MM.1S (cell line): ENCODE results near the gene CC2D2A.

Source experiments
- DNase-seq: peaks from one replicate; pipeline ENCODE4 v3.0.0-alpha.2; 2015
- H2AFZ ChIP-seq: fragments of 300-600 bp; sonication (generic); 2 replicates; pipeline ENCODE4 v1.6.0; 2016; ENCODE audit warnings: antibody characterized with exemption, low read length
- H3F3A ChIP-seq: fragments of 300-600 bp; sonication (generic); 2 replicates; pipeline ENCODE4 v1.6.1; 2016; ENCODE audit warnings: mild to moderate bottlenecking, antibody characterized with exemption, low read length, moderate library complexity, mixed read lengths; ENCODE audit not compliant: insufficient read depth
- H3K27ac ChIP-seq: fragments of 300-600 bp; sonication (generic); 2 replicates; pipeline ENCODE4 v1.5.1; 2016; ENCODE audit warnings: mild to moderate bottlenecking, low read length
- H3K27me3 ChIP-seq: fragments of 300-600 bp; sonication (generic); replicated peaks from 2 replicates; pipeline ENCODE4 v1.6.0; 2016; ENCODE audit warnings: low read length; ENCODE audit not compliant: insufficient read depth
- H3K36me3 ChIP-seq: fragments of 300-600 bp; sonication (generic); replicated peaks from 2 replicates; pipeline ENCODE4 v1.6.1; 2016; ENCODE audit warnings: mild to moderate bottlenecking, low read length, mixed read lengths; ENCODE audit not compliant: insufficient read depth
- H3K4me1 ChIP-seq: fragments of 300-600 bp; sonication (generic); 2 replicates; pipeline ENCODE4 v1.6.1; 2016; ENCODE audit warnings: low read length, mixed read lengths
- H3K4me2 ChIP-seq: fragments of 300-600 bp; sonication (generic); 2 replicates; pipeline ENCODE4 v1.6.0; 2016; ENCODE audit warnings: low read depth, low read length
- H3K4me3 ChIP-seq: fragments of 300-600 bp; sonication (generic); 2 replicates; pipeline ENCODE4 v1.5.1; 2016; ENCODE audit warnings: low read length, mixed read lengths
- H3K79me2 ChIP-seq: fragments of 300-600 bp; sonication (generic); 2 replicates; pipeline ENCODE4 v1.6.1; 2016; ENCODE audit warnings: mixed run types, low read length, mixed read lengths
- H3K9ac ChIP-seq: fragments of 300-600 bp; sonication (generic); 2 replicates; pipeline ENCODE4 v1.6.1; 2016; ENCODE audit warnings: low read length, mixed read lengths
- H3K9me2 ChIP-seq: fragments of 300-600 bp; sonication (generic); replicated peaks from 2 replicates; pipeline ENCODE4 v1.6.1; 2016; ENCODE audit warnings: mild to moderate bottlenecking, low read length, mixed read lengths; ENCODE audit not compliant: insufficient read depth
- H3K9me3 ChIP-seq: fragments of 300-600 bp; sonication (generic); replicated peaks from 2 replicates; pipeline ENCODE4 v1.6.1; 2016; ENCODE audit warnings: mild to moderate bottlenecking, low read length, mixed read lengths; ENCODE audit not compliant: insufficient read depth
- H4K20me1 ChIP-seq: fragments of 300-600 bp; sonication (generic); 2 replicates; pipeline ENCODE4 v1.6.1; 2016; ENCODE audit warnings: mild to moderate bottlenecking, low read length, moderate library complexity, mixed read lengths; ENCODE audit not compliant: insufficient read depth
- EZH2 ChIP-seq: fragments of 300-600 bp; sonication (generic); optimal IDR thresholded peaks from 2 replicates; pipeline ENCODE3; 2017; ENCODE audit warnings: low read depth, mild to moderate bottlenecking, antibody characterized with exemption, low read length, mixed read lengths
- EZH2phosphoT487 ChIP-seq: fragments of 300-600 bp; sonication (generic); IDR thresholded peaks from 2 replicates; pipeline ENCODE4 v1.6.1; 2018; ENCODE audit warnings: antibody characterized with exemption, low read length
- TF ChIP-seq, protein P1 (sequence below): fragments of 300-600 bp; sonication (generic); IDR thresholded peaks from 2 replicates; pipeline ENCODE4 v1.5.1; 2016; ENCODE audit warnings: antibody characterized with exemption, low read length, mixed read lengths

CC2D2A gene

DNA sequence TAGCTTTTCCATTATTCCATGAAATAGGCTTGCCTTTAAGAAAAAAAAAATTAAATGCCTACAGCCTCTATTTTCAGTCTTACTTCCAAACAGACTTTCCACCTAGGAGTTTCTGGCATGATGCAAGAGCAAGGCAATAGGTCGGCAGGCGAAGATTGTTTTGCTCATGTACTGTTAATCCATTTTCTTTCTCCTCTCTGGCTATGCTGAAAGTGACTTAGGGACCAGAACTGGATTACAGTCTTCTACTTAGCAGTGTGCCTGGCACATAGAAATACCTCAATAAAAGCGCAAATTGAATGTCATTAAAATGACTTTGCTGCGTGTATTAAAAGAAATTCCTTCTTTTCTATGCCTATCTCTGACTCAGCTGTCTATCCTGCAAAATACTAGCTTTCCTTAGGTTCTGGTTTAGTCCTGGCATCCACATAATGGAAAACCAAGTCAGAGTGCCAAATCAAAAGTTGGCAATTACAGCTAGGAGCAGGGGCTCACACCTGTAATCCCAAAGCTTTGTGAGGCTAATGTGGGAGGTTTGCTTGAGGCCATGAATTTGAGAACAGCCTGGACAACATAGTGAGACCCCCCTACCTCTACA is 51.9 kb downstream of the CC2D2A start:
- no peak overlapping the region for H2AFZ ChIP-seq
- H3K4me3 ChIP-seq, result no peak overlapping the region
- no peak overlapping the region for H3K27ac ChIP-seq
- no peaks in the 10 kb centered on the region for H3F3A ChIP-seq
- no peak for TF ChIP-seq EZH2
- no peak for TF ChIP-seq EZH2phosphoT487
- TF ChIP-seq, protein P1, sequence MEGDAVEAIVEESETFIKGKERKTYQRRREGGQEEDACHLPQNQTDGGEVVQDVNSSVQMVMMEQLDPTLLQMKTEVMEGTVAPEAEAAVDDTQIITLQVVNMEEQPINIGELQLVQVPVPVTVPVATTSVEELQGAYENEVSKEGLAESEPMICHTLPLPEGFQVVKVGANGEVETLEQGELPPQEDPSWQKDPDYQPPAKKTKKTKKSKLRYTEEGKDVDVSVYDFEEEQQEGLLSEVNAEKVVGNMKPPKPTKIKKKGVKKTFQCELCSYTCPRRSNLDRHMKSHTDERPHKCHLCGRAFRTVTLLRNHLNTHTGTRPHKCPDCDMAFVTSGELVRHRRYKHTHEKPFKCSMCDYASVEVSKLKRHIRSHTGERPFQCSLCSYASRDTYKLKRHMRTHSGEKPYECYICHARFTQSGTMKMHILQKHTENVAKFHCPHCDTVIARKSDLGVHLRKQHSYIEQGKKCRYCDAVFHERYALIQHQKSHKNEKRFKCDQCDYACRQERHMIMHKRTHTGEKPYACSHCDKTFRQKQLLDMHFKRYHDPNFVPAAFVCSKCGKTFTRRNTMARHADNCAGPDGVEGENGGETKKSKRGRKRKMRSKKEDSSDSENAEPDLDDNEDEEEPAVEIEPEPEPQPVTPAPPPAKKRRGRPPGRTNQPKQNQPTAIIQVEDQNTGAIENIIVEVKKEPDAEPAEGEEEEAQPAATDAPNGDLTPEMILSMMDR, result no peak
- no peak overlapping the region for H3K4me2 ChIP-seq
- no peaks in the 10 kb centered on the region for H3K27me3 ChIP-seq
- no peak for DNase-seq
- H3K4me1 ChIP-seq, result no peaks in the 10 kb centered on the region
- H4K20me1 ChIP-seq, result no peaks in the 10 kb centered on the region
- H3K9ac ChIP-seq, result no peak overlapping the region
- no peaks in the 10 kb centered on the region for H3K9me2 ChIP-seq
- no peaks in the 10 kb centered on the region for H3K36me3 ChIP-seq
- H3K79me2 ChIP-seq, result no peaks in the 10 kb centered on the region
- no peaks in the 10 kb centered on the region for H3K9me3 ChIP-seq

DNA sequence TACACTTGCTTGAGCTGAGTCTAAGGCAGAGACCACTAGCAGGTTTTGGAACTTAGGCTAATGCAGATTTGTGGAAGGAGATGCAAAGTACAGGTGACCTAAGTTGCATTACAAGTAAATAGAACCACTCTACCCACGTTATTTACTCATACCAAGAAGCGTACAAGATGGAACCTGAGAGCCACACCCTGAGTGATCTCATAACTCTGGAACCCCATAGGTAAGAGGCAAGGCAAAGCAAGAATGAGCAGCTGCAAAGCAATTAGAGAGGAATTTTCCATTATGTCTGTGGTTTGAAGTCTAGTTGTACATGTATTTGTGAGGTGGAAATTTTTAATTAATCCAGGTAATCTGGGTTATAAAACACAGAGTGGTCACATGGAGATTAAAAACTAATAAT is 55.4 kb downstream of the CC2D2A start:
- H3K9me3 ChIP-seq, result no peaks in the 10 kb centered on the region

DNA sequence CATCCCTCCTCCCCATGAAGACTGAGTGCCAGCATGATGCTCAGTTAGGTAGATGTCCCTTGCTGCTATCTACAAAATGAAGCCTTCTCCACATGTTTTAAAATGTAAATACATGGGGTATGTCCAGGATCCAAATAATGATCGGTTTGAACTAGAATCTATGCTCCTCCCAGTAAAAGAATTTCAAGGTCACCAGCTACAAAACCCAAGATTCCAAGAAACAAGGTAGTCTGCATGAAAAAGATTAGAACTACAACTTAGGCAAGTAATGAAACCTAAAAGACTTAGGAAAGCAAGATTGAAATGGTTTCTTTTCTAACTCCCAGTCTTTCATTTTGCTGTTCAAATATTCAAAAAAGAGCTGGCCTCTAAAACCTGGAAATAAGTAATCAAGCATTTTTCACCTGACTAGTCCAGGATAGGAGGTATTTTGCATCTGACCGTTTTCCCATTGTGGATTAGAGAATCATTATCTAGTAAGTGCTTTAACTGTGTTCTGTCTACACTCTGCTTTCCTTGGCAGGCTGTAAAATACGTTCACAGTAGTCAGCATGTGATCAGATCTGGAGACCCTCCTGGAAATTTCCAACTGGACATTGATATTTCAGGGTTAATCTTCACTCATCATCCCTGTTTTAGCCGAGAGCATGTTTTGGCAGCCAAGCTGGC is 57.4 kb downstream of the CC2D2A start:
- H3K36me3 ChIP-seq, result no peaks in the 10 kb centered on the region
- DNase-seq, result no peak
- no peaks in the 10 kb centered on the region for H3K9me2 ChIP-seq
- no peak overlapping the region for H2AFZ ChIP-seq
- no peak overlapping the region for H3K9ac ChIP-seq
- TF ChIP-seq, protein P1, result no peak
- TF ChIP-seq EZH2, result no peak
- no peak for TF ChIP-seq EZH2phosphoT487
- no peaks in the 10 kb centered on the region for H3K4me1 ChIP-seq
- no peak overlapping the region for H3K4me2 ChIP-seq
- no peak overlapping the region for H3K27ac ChIP-seq
- H4K20me1 ChIP-seq, result no peaks in the 10 kb centered on the region
- no peaks in the 10 kb centered on the region for H3K9me3 ChIP-seq
- no peaks in the 10 kb centered on the region for H3K27me3 ChIP-seq
- no peaks in the 10 kb centered on the region for H3F3A ChIP-seq
- no peaks in the 10 kb centered on the region for H3K79me2 ChIP-seq
- no peak overlapping the region for H3K4me3 ChIP-seq

More for the DNA sequence above, 55.4 kb downstream of the CC2D2A start:
- Histone ChIP-seq H3K4me1 (no peaks in the 10 kb centered on the region), H2AFZ (no peak overlapping the region), H3F3A (no peaks in the 10 kb centered on the region), H3K27ac (no peak overlapping the region), H3K36me3 (no peaks in the 10 kb centered on the region), H3K27me3 (no peaks in the 10 kb centered on the region), H4K20me1 (no peaks in the 10 kb centered on the region), H3K9ac (no peak overlapping the region), H3K9me2 (no peaks in the 10 kb centered on the region), H3K4me3 (no peak overlapping the region), H3K79me2 (no peaks in the 10 kb centered on the region), H3K4me2 (no peak overlapping the region)
- no peak for DNase-seq
- TF ChIP-seq EZH2, result no peak
- TF ChIP-seq, protein P1, result no peak
- TF ChIP-seq EZH2phosphoT487, result no peak
